Measurements from ENCODE around the gene ERICH2. TPM values are rescaled to one million over a fixed set of nuclear protein-coding genes. Genes with fewer than 3 reads are reported as not detected.
"Not testable (repeated sequence)": the region's sequence is repeated elsewhere in the genome, so short reads cannot be mapped to it uniquely, and the experiment has no call there.

ERICH2 gene
- 0.47 to 1.1 TPM (median 0.94 TPM) in 3 replicates for total RNA-seq

- H3K36me3 Mint-ChIP-seq, result no peaks in the 10 kb centered on the region
- H3K4me1 Mint-ChIP-seq, result peaks cover 12% of the 10 kb centered on the region
- peaks cover 24% of the 10 kb centered on the region for H3K27me3 Mint-ChIP-seq (ENCODE audit: low read depth)
- H3K9me3 Mint-ChIP-seq, result no peaks in the 10 kb centered on the region
- no peak for DNase-seq (ENCODE audit: low spot score in 2 of 2, unreplicated experiment in 2 of 2)
- peak within 1 kb of the TSS; percentile 84 for H3K27ac Mint-ChIP-seq
- TF ChIP-seq CTCF (IDR thresholded peaks at IDR 0.05; ENCODE audit: unreplicated experiment), result no peak
- H3K4me3 Mint-ChIP-seq, result peak within 1 kb of the TSS; percentile 80
Observed at GRCh38 chr2:170770008-170770605, at the start of gene ERICH2. TSS of gene ERICH2 (plus strand) at chr2:170770378. CDS start at chr2:170770682, 304 bp downstream.

- DNase-seq (ENCODE audit: low spot score in 2 of 2, unreplicated experiment in 2 of 2), result no peak
- Mint-ChIP-seq H3K4me3 (no peak overlapping the region), H3K36me3 (no peaks in the 10 kb centered on the region), H3K27me3 (ENCODE audit: low read depth) (peaks cover 67% of the 10 kb centered on the region), H3K27ac (no peak overlapping the region), H3K9me3 (no peaks in the 10 kb centered on the region), H3K4me1 (peaks cover 17% of the 10 kb centered on the region)
- TF ChIP-seq CTCF (IDR thresholded peaks at IDR 0.05; ENCODE audit: unreplicated experiment), result no peak
Observed at GRCh38 chr2:170721678-170722077, 48.5 kb upstream of the ERICH2 start.

GRCh38 chr2:170722301-170722700, 47.9 kb upstream of the ERICH2 start:
- peaks cover 13% of the 10 kb centered on the region for H3K4me1 Mint-ChIP-seq
- no peak for DNase-seq (ENCODE audit: low spot score in 2 of 2, unreplicated experiment in 2 of 2)
- no peak overlapping the region for H3K27ac Mint-ChIP-seq
- no peaks in the 10 kb centered on the region for H3K9me3 Mint-ChIP-seq
- no peak overlapping the region for H3K4me3 Mint-ChIP-seq
- TF ChIP-seq CTCF (IDR thresholded peaks at IDR 0.05; ENCODE audit: unreplicated experiment), result no peak
- H3K36me3 Mint-ChIP-seq, result no peaks in the 10 kb centered on the region
- H3K27me3 Mint-ChIP-seq (ENCODE audit: low read depth), result peaks cover 60% of the 10 kb centered on the region

- Mint-ChIP-seq H3K27ac (no peak overlapping the region), H3K4me3 (no peak overlapping the region), H3K27me3 (ENCODE audit: low read depth) (peaks cover 56% of the 10 kb centered on the region), H3K36me3 (no peaks in the 10 kb centered on the region), H3K4me1 (peaks cover 2% of the 10 kb centered on the region), H3K9me3 (no peaks in the 10 kb centered on the region)
- no peak for DNase-seq (ENCODE audit: low spot score in 2 of 2, unreplicated experiment in 2 of 2)
- no peak for TF ChIP-seq CTCF (IDR thresholded peaks at IDR 0.05; ENCODE audit: unreplicated experiment)
Observed at GRCh38 chr2:170723446-170723958, 46.7 kb upstream of the ERICH2 start.

GRCh38 chr2:170733798-170734600, 36.2 kb upstream of the ERICH2 start:
- DNase-seq (ENCODE audit: low spot score in 2 of 2, unreplicated experiment in 2 of 2), result no peak
- peaks cover 20% of the 10 kb centered on the region for H3K9me3 Mint-ChIP-seq
- no peak for TF ChIP-seq CTCF (IDR thresholded peaks at IDR 0.05; ENCODE audit: unreplicated experiment)
- no peak overlapping the region for H3K4me3 Mint-ChIP-seq
- peaks cover 5% of the 10 kb centered on the region for H3K27me3 Mint-ChIP-seq (ENCODE audit: low read depth)
- no peak overlapping the region for H3K27ac Mint-ChIP-seq
- peaks cover 1% of the 10 kb centered on the region for H3K4me1 Mint-ChIP-seq
- no peaks in the 10 kb centered on the region for H3K36me3 Mint-ChIP-seq

- H3K9me3 Mint-ChIP-seq, result peaks cover 20% of the 10 kb centered on the region
- H3K36me3 Mint-ChIP-seq; H3K4me1 Mint-ChIP-seq; H3K27ac Mint-ChIP-seq; H3K27me3 Mint-ChIP-seq (ENCODE audit: low read depth); H3K4me3 Mint-ChIP-seq; DNase-seq (ENCODE audit: low spot score in 2 of 2, unreplicated experiment in 2 of 2): not testable (repeated sequence)
Observed at GRCh38 chr2:170734601-170735000, 35.6 kb upstream of the ERICH2 start.

Data from mesothelial cell of epicardium (in vitro differentiated cells).